NCI-H774 (cell line): ENCODE results near the gene CASZ1.

ENCODE experiments used
- DNase-seq: peaks from one replicate; lab custom pipeline; 2025; lab: John Stamatoyannopoulos, UW

The CASZ1 gene

GRCh38 chr1:10653370-10654125, 142.9 kb downstream of the CASZ1 start:
- DNase-seq: no peak

DNA sequence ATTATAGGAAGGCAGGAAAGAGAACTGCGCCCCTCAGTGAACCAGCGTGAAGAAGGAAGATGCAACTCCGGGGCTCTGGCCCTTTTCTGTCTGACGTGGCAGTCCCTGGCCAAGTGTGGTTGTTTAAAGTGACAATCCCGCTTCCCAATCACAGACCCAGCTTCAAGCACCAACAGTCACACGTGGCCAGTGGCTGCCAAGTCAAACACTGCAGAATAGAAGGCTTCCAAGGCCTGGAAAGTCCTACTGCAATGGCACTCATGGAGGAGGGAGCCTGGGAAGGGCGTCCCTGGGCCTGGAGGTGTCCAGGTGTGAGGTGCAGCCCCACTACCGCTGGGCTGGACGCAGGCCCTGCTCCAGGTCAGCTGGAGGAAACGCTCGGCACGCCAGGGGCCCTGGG, 143.8 kb downstream of the CASZ1 start:
- DNase-seq: no peak

DNA sequence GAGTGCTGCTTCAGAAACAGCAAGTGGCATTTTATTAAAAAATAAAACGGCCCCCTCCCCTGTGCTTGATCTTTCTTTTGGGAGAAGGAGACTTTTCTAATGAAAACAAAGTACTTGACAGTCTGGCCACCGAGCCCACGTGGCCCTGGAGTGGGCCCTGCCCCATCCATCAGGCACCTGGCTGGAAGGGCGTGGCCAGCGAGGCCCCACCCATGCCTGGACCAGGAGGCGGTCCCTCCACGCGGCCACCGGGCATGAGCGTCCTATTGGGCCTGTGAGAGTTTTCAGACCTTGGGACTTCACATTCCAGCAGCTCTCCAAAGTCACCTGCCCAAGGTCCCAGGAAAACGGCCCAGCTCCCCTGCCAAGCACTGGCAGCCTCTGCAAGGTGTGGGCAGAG, 144.7 kb downstream of the CASZ1 start:
- DNase-seq: no peak

- DNase-seq: no peak
These were observed 145.1 kb downstream of the CASZ1 start for GRCh38 chr1:10651389-10651766.

DNA sequence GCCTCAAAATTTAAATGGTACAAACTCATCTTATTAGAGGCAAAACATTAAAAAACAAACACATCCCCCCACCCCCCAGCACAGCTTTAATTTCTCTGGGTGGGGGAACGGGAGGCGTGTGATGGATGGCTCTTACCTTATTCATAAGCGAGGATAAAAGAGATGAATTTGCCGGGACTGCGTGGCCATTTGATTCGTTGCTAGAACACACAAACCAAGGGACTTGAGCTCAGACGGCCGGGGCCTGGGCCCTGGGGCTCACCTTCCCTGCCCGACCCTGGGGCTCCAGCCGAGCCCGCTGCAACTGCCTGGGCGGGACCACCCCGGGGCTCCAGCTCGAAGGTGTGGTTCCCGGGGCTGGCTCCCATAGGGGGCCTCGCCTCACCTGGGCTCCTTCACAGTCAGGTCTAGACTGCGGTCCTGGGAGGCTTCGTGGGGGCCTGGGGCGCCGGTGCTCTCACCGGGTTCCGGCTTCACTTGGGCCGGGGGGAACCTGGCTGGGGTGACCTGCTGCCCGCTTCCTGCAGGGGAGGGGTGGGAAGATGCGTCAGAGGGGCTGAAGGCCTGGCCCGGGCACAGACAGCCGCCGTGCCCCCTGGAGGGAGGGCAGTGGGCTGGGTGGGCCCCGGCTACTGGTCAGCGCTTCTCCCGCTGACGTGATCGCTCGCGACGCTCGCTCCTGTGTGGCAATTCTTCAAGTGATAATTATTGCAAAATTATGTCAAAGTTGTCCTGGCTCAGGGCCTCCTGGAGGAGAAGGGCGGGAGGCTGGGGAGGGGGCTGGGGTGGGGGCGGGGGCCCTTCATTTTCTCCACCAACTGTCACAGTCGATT, 145.7 kb downstream of the CASZ1 start:
- no peak for DNase-seq

DNA sequence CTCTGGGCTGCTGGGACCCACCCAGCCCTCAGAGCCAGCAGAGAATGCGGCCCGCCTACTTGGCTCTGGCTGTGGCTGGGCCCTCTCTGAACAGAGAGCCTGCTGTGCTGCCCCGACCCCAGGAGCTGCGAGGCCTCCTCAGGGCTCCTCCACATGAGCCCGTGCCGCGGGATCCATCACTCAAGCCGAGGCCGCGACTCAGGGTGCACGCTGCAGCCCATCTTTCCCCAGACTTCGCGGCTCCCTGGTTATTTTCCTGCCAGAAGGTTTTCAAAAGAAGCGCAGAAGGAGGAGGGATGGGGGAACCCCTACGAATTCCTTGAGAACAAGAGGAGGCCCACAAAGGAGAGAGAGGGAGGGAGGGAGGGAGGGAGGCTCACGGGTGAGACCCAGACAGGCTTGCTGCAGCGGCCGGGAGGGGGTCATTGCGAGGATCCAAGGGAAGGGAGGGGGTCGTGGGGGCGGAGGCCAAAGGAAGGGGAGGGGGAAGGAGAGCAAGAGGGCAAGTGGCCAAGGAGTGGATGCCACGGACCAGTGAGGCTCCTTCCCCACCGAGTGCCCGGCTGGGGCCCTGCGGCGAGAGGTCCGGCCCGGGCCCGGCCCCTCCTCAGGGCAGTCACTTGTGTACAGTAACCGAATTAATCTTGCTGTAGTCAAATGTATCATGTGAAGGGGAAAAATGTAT, 146.8 kb downstream of the CASZ1 start:
- no peak for DNase-seq

- DNase-seq: no peak
These were observed 147.5 kb downstream of the CASZ1 start for GRCh38 chr1:10648689-10649516.

DNA sequence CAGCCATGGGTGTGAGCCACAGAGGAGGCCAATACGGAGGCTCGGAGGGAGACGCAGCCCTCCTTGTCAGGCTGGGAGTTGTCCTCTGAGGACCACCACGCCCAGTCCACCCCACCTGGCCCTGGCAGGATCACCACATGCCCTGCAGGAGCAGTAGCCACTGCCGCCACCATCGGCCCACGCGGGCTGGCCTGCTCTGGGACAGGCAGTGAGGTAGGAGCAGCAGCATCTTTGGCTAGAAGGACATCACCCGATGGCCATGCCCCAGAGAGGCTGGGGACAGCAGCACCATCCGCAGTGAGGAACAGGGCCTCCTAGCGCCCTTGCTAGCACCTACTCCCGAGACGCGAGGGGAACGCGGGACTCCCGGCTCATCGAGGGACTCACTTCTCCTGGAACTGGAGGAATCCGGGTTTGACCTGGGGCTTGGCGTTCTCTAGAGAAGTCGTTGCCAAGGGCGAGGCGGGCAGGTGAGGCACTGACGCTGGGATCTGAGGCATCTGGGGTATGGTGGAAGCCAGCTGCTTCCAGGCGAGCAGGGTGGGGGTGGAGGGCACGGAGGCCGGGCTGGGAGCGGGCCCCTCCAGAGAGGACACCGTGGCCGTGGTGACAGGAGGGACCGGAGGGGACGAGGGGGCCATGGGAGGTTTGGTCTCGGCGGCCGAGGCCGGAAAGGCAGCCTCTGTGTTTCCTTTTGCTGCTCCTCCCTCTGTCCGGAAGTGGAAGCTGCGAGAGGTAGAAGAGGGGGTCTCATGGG, 148.9 kb downstream of the CASZ1 start:
- no peak for DNase-seq

DNA sequence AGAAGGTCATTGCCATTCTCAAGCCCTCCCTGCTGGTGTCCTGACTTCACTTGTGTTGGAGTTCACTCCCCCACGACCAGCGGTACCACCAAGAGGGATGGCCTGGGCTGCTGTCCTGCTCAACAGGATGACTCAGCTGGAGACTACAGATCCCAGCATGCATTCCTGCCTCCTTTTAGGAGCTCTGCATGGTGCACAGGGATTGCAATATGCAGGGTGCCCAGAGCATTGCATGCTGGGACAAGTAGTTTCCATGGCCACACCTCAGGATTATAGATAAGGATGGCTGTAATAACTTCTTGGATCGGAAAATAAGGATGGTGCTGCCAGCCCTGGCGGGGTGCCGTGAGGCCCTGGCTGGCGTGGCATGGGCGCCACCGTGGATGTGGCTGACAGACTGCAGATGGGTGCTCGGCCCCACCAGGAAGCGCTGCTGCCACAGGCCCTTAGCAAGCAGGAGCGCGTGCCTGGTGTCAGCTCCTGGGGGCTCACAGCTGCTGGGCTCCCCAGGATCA, 150.0 kb downstream of the CASZ1 start:
- DNase-seq: no peak

DNA sequence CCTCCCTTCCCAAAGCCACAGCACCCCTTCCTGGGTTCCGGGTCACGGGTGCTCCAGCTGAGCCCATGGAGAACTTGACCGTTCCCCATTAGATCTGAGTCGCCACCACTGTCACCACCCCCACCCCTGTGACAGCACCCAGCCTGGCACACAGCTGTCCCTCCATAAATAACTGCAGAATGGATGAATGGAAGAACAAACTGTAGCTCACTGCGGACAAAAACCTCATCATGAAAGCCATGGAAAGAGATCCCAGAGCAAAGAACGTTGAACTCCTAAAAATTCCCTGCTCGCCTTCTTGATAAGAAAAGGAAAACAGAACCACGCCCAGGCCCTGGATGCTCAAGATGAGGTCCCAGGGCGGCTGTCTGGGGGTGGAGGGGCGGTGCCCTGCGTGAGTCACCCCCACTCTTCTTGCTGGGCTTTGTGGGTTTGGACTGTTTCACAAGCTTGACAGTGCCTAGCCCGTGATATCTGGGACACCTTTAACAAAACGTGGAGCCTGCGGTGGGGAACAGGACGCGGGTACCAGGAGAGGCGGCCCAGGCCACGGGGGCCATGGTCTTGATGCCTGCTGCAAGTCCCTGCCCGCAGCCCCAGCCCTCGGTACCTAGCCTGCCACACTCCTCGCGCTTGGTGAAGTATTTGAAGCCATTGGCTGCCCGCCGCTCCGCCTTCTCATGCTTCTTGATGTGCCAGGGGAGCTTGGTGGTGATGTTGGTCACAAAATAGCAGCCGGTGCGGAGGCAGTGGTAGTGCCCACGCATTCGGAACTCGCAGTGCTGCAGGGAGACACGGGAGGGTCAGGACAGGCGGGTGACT, 151.9 kb downstream of the CASZ1 start:
- DNase-seq: no peak

GRCh38 chr1:10643607-10644306, 152.7 kb downstream of the CASZ1 start:
- DNase-seq: no peak

- no peak for DNase-seq
These were observed 153.9 kb downstream of the CASZ1 start for GRCh38 chr1:10642403-10643080.

GRCh38 chr1:10641976-10642375, 154.5 kb downstream of the CASZ1 start:
- no peak for DNase-seq

GRCh38 chr1:10640843-10641553, 155.4 kb downstream of the CASZ1 start:
- DNase-seq: no peak

- no peak for DNase-seq
These were observed 156.5 kb downstream of the CASZ1 start for GRCh38 chr1:10639775-10640578.

- DNase-seq: no peak
These were observed 157.3 kb downstream of the CASZ1 start for GRCh38 chr1:10639011-10639774.
